Left renal cortex interstitium (tissue), 4 donors: ENCODE data around the gene EYA3. TPM values are rescaled to one million over a fixed set of nuclear protein-coding genes. Genes with fewer than 3 reads are reported as not detected.

Source experiments
- DNase-seq, 4 donors: peaks; one replicate each; pipeline ENCODE4 v3.0.0-alpha.2; 2013; ENCODE audit warnings: low read depth in 4 of 4, low spot score in 2 of 4, missing footprints in 1 of 4
- polyA plus RNA-seq, 4 donors: library from polyadenylated mRNA; unstranded; fragments of 120-200 nt; gene quantifications; one replicate each; pipeline ENCODE4 v1.2.1, GENCODE V29; 2013; ENCODE audit not compliant: insufficient read length in 4 of 4

The EYA3 gene
- polyA plus RNA-seq, 4 donors: 47.4 to 59.6 (median 55.5) TPM

GRCh38 chr1:28114844-28115243 lies 26.4 kb upstream of the EYA3 start:
- DNase-seq: no peak

GRCh38 chr1:28113242-28113572 lies 24.8 kb upstream of the EYA3 start:
- no peak for DNase-seq

- no peak for DNase-seq
Observed at GRCh38 chr1:28112388-28113241, 24.2 kb upstream of the EYA3 start.

- no peak for DNase-seq
Observed at GRCh38 chr1:28111157-28111556, 22.7 kb upstream of the EYA3 start.

- no peak for DNase-seq
Observed at GRCh38 chr1:28110555-28110954, 22.1 kb upstream of the EYA3 start.

GRCh38 chr1:28109639-28110038 lies 21.2 kb upstream of the EYA3 start:
- DNase-seq: no peak

GRCh38 chr1:28108001-28108400 lies 19.6 kb upstream of the EYA3 start:
- DNase-seq: no peak

- peak in 1 of 4 donors; percentile 16 for DNase-seq
Observed at GRCh38 chr1:28104866-28105467, 16.6 kb upstream of the EYA3 start.

GRCh38 chr1:28102189-28102588 lies 13.8 kb upstream of the EYA3 start:
- DNase-seq: no peak

GRCh38 chr1:28099050-28099769 lies 10.8 kb upstream of the EYA3 start:
- DNase-seq: no peak

GRCh38 chr1:28097100-28097472 lies 8.7 kb upstream of the EYA3 start:
- no peak for DNase-seq

- DNase-seq: no peak
Observed at GRCh38 chr1:28096210-28097099, 8.0 kb upstream of the EYA3 start.

GRCh38 chr1:28091043-28091781 lies 2.8 kb upstream of the EYA3 start:
- peak in 1 of 4 donors; percentile 51 for DNase-seq

GRCh38 chr1:28087614-28088167 lies 719 bp downstream of the EYA3 start:
- no peak for DNase-seq

GRCh38 chr1:28086651-28087050 lies 1.8 kb downstream of the EYA3 start:
- DNase-seq: no peak

- DNase-seq: no peak
Observed at GRCh38 chr1:28085129-28085528, 3.3 kb downstream of the EYA3 start.

GRCh38 chr1:28083876-28084275 lies 4.5 kb downstream of the EYA3 start:
- no peak for DNase-seq

GRCh38 chr1:28078680-28079626 lies 9.5 kb downstream of the EYA3 start:
- DNase-seq: no peak

- DNase-seq: no peak
Observed at GRCh38 chr1:28078262-28078661, 10.1 kb downstream of the EYA3 start.
